NAMALWA (cell line): ENCODE data around the gene MAN1C1.

ENCODE experiments used
- DNase-seq: peaks from one replicate; pipeline ENCODE4 v3.0.0-alpha.2; 2015; ENCODE audit warnings: low spot score

Gene MAN1C1

GRCh38 chr1:25614501-25615171 is 2.0 kb upstream of the MAN1C1 start:
- DNase-seq = no peak

DNA sequence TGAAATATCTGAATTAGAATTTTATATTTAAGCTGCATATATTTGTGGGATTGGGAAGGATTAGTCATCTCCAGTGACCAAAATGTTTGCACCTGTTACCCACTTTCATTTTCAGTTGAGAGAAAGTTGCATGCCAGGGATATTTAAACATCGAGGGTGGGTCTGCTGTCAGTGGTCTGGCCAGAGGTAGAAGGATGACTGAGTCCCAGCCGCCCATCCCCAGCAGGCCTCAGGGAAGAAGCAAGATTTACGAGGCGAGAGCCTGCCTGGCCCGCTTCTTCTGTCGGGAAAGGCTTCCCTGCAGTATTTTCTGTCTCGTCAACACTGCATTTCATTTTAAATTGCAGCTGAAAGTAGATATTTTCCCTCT is 1.4 kb upstream of the MAN1C1 start:
- no peak for DNase-seq

DNA sequence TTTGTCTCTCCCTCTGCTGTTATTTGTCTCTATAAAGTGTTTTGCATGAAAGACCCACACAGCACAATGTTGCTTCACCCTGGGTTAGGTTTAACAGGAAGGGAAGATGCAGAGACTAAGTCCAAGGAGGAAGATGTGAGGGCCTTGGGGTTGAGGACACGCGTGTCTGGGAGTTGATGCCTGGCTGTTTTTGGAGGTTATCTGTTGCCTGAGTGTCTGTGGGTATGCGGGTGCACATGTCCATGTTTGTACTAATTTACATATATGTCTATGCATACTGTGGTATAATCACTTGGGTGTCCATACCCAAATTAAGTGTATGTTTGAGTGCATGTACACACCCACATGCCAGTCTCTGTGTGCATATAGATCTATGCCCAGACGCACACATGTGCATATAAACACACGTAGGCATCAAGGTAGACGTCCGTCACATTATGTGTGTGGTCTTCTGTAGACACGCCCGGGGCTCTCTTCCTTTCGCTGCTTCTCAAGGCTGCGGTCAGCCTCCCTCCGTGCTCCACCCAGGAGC is 962 bp upstream of the MAN1C1 start:
- DNase-seq = peak; percentile 29

- DNase-seq = peak; percentile 29
Observed at GRCh38 chr1:25616987-25617624, 515 bp downstream of the MAN1C1 start.

DNA sequence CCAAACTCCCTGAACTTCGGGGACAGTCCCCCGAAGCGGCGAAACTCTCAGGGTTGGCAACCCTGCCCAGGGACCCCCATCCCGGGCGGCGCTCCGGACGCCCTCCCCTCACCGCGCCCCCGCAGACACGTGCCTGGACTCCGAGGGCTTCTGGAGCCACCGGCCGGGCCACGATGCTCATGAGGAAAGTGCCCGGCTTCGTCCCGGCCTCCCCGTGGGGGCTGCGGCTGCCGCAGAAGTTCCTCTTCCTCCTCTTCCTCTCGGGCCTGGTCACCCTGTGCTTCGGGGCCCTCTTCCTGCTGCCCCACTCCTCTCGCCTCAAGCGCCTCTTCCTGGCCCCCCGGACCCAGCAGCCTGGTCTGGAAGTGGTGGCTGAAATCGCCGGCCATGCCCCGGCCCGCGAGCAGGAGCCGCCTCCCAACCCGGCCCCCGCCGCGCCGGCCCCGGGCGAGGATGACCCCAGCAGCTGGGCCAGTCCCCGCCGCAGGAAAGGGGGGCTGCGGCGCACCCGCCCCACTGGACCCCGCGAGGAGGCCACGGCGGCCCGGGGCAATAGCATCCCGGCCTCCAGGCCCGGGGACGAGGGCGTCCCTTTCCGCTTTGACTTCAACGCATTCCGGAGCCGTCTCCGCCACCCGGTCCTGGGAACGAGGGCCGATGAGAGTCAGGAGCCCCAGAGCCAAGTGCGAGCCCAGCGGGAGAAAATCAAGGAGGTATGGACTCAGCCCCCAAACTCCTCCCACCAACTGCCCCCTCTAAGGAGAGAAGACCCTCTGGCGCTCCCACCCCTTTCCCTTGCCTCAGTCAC is 1.2 kb downstream of the MAN1C1 start:
- no peak for DNase-seq

DNA sequence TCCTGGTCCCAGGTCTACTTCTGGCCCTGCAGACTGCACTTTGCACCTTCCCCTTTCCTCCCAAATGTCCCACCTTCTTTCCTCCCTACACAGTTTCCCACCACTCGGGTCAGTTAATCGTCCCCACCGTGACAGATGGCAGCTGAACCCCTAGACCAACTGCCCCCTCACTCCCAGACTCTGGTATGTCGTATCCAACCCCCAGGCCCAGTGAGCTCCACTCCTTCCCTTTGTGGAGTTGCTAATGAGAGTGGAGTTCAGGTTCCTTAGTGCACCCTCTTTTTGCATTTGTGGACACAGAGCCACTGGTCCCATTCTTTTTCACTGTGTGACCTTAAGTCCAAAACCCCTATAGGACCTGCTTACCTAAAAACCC is 1.8 kb downstream of the MAN1C1 start:
- DNase-seq = no peak

DNA sequence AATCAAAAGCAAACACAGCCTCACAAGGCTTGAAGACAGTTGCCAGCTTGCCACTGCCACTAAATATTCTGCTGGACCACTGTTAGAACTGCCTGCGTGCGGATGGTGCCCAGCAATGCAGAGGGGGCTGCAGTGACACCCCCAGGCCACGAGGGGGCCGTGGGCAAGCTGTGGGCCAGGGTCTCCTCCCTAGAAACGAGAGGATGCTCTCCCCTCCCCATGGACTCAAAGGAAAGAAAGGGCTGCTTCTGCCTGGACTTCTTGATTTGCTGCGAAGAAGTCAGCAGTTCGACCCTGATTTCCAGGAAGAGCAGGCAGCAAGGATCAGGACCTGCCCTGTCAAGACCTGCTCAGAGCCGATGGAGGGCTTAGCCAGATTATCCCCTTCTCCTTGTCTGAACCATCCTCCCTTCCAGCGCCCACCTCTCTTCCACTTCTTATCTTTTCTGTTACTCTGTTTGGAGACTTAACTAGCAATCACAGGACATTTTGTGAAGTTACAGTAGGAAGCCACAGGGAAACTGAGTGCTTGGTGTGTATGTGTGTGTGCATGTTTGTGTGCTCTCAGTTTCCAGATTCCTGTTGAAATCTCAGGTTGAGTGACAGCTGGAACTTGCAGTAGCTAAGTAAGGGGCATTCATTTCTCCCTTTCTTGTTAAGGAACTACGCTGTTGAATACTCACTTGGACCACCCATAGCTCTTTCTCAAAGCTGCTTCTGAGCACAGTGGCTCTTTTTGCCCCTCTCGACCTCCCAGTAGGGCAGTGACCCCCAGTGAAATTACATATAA is 2.7 kb downstream of the MAN1C1 start:
- peak; percentile 70 for DNase-seq

GRCh38 chr1:25620211-25620610 is 3.6 kb downstream of the MAN1C1 start:
- DNase-seq = no peak

DNA sequence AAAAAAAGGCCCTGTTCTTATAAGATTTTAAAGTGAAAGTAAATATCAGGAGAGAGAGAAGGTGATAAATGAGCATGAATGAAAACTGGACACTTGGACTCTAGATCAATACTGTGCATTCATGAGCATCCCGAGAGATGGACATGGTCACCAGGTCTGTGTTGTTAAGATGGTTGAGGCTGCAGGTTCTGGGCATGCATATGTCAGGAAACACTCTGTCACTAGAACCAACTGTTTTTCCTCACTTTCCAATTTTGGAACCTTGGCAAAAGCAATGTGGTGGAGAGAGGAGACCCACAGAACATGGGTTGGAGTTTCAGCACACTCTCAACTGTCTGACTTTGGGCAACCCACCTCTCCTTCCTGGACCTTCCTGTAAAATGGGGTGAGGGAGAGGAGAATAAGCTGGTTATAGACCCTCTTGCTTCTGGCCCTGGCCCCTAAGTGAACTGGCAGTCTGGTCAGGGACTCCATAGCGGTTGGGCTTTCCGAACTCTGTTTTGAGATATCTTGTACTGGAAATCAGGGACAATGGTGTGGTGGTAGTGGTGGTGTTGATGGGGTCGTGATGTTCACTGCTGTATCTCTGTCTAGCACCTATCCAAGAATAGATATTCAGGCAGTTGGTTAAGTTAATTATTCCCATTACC is 4.2 kb downstream of the MAN1C1 start:
- DNase-seq = no peak

- DNase-seq = no peak
Observed at GRCh38 chr1:25621876-25622275, 5.3 kb downstream of the MAN1C1 start.

GRCh38 chr1:25622531-25622930 is 5.9 kb downstream of the MAN1C1 start:
- DNase-seq = no peak

- DNase-seq = no peak
Observed at GRCh38 chr1:25623007-25623406, 6.4 kb downstream of the MAN1C1 start.

- DNase-seq = no peak
Observed at GRCh38 chr1:25623731-25624130, 7.1 kb downstream of the MAN1C1 start.

DNA sequence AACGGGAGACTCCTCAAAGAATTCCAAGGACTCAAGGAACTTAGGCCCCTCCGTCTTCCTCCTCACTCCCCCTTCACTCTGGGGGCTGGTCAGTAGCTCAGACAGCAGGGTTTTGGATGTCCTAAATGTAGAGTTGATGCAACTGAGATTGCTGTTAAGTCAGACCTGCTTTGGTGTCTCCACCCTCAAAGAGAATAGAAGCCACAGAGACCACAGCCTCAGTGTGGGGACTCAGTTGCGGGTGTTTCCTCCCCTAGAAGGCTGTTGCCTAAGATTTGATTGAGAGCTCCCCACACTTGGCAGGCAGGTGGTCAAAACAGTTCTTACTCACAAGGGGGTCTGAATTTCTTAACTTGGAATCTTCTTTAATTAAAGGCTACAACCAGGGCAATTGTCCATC is 7.6 kb downstream of the MAN1C1 start:
- no peak for DNase-seq

DNA sequence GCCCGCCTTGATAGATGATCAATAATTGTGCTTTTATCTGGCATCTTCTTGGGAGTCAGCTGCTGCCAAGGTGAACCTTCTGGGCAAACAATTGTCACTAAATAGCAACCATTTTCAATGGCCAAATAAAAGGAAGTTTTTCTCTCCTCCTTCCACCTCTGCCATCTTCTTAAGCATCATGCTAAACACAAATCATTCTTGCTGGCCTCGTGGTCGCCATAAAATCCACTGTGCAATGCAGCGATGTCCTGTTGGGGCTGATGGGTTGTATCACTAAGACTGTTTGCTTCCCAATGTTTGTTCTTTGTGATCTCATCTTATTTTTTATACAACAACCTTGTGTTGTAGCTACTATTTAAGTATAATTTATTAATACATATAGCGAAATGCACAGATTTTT is 8.0 kb downstream of the MAN1C1 start:
- DNase-seq = no peak

- DNase-seq = no peak
Observed at GRCh38 chr1:25626018-25626417, 9.4 kb downstream of the MAN1C1 start.

GRCh38 chr1:25628741-25629421 is 12.3 kb downstream of the MAN1C1 start:
- DNase-seq = peak; percentile 50

DNA sequence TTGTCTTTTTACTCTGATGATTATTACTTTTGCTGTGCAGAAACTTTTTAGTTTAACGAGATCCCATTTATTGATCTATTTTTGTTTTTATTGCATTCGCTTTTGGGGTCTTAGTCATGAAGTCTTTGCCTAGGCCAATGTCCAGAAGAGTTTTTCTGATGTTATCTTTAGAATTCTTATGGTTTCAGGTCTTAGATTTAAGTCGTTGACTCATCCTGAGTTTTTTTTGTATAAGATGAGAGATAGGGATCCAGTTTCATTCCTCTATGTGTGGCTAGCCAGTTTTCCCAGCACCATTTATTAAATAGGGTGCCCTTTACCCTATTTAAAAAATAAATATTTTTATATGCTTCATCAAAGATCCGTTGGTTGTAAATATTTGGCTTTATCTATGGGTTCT is 13.2 kb downstream of the MAN1C1 start:
- no peak for DNase-seq

GRCh38 chr1:25631750-25632485 is 15.3 kb downstream of the MAN1C1 start:
- no peak for DNase-seq

DNA sequence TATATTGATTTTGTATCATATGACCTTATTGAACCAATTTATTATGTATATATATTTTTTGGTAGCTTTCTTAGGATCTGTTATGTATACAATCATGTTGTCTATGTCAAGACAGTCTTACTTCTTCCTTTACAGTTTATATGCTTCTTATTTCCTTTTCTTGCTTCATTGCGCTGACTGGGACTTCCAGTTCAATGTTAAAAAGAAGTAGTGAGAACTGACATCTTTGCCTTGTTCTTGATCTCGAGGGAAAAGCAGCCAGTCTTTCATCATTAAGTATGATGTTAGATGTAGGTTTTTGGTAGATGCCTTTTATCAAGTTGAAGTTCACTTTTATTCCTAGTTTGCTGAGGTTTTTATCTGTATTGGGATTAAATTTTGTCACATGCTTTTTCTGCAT is 17.5 kb downstream of the MAN1C1 start:
- no peak for DNase-seq
